Measurements from ENCODE around the gene CLIP3.
A peak's percentile ranks its signal among the peaks of the same experiment; 100 is the strongest.
"Not testable (repeated sequence)": the region's sequence is repeated elsewhere in the genome, so short reads cannot be mapped to it uniquely, and the experiment has no call there.

CLIP3 gene

GRCh38 chr19:36032251-36033104 is at the start of gene CLIP3:
Gene CLIP3 (minus strand): TSS chr19:36032873. CDS start chr19:36032357, 516 bp downstream.
- DNase-seq (ENCODE audit: low read depth in 2 of 2, low spot score in 1 of 2) = peak in 1 of 2 donors; percentile 27

GRCh38 chr19:36081894-36082293 is 49.2 kb upstream of the CLIP3 start:
- no peak for DNase-seq (ENCODE audit: low read depth in 2 of 2, low spot score in 1 of 2)

- no peak for DNase-seq (ENCODE audit: low read depth in 2 of 2, low spot score in 1 of 2)
These were observed 48.7 kb upstream of the CLIP3 start for GRCh38 chr19:36081385-36081784.

- no peak for DNase-seq (ENCODE audit: low read depth in 2 of 2, low spot score in 1 of 2)
These were observed 46.8 kb upstream of the CLIP3 start for GRCh38 chr19:36079389-36079945.

GRCh38 chr19:36073121-36073876 is 40.6 kb upstream of the CLIP3 start:
- DNase-seq (ENCODE audit: low read depth in 2 of 2, low spot score in 1 of 2) = no peak

GRCh38 chr19:36072081-36072480 is 39.4 kb upstream of the CLIP3 start:
- DNase-seq (ENCODE audit: low read depth in 2 of 2, low spot score in 1 of 2) = no peak

- DNase-seq (ENCODE audit: low read depth in 2 of 2, low spot score in 1 of 2) = not testable (repeated sequence)
These were observed 36.3 kb upstream of the CLIP3 start for GRCh38 chr19:36068810-36069499.

- DNase-seq (ENCODE audit: low read depth in 2 of 2, low spot score in 1 of 2) = no peak
These were observed 35.0 kb upstream of the CLIP3 start for GRCh38 chr19:36067681-36068080.

GRCh38 chr19:36064826-36065225 is 32.2 kb upstream of the CLIP3 start:
- DNase-seq (ENCODE audit: low read depth in 2 of 2, low spot score in 1 of 2) = no peak

- DNase-seq (ENCODE audit: low read depth in 2 of 2, low spot score in 1 of 2) = no peak
These were observed 28.7 kb upstream of the CLIP3 start for GRCh38 chr19:36061367-36061766.

- DNase-seq (ENCODE audit: low read depth in 2 of 2, low spot score in 1 of 2) = no peak
These were observed 27.8 kb upstream of the CLIP3 start for GRCh38 chr19:36060430-36060829.

- no peak for DNase-seq (ENCODE audit: low read depth in 2 of 2, low spot score in 1 of 2)
These were observed 26.7 kb upstream of the CLIP3 start for GRCh38 chr19:36059180-36059910.

GRCh38 chr19:36058481-36059179 is 26.0 kb upstream of the CLIP3 start:
- DNase-seq (ENCODE audit: low read depth in 2 of 2, low spot score in 1 of 2) = no peak

- DNase-seq (ENCODE audit: low read depth in 2 of 2, low spot score in 1 of 2) = peak; percentile 87 to 90
These were observed 22.3 kb upstream of the CLIP3 start, which contains the start of gene WDR62 for GRCh38 chr19:36054733-36055686. Gene WDR62 (plus strand): TSS chr19:36054897. CDS start chr19:36054972, 75 bp downstream.

- DNase-seq (ENCODE audit: low read depth in 2 of 2, low spot score in 1 of 2) = peak; percentile 99
These were observed 21.6 kb upstream of the CLIP3 start, which contains the start of gene THAP8 for GRCh38 chr19:36054119-36054732. Gene THAP8 (minus strand): TSS chr19:36054285. CDS start chr19:36054217, 68 bp downstream.

- DNase-seq (ENCODE audit: low read depth in 2 of 2, low spot score in 1 of 2) = no peak
These were observed 19.0 kb upstream of the CLIP3 start for GRCh38 chr19:36051637-36052036.

- DNase-seq (ENCODE audit: low read depth in 2 of 2, low spot score in 1 of 2) = no peak
These were observed 18.6 kb upstream of the CLIP3 start for GRCh38 chr19:36051236-36051635.

GRCh38 chr19:36049080-36049698 is 16.5 kb upstream of the CLIP3 start:
- DNase-seq (ENCODE audit: low read depth in 2 of 2, low spot score in 1 of 2) = no peak
